Lower lobe of right lung (tissue), 2 donors: ENCODE data around the gene KRT83. TPM values are rescaled to one million over a fixed set of nuclear protein-coding genes. Genes with fewer than 3 reads are reported as not detected.

Experiments used
- ATAC-seq, 2 donors: fragments of 200-7000 bp; cut with Tn5 transposase; one replicate each; pipeline ENCODE4 v1.9.1; 2020 to 2022; ENCODE audit warnings: mild to moderate bottlenecking in 2 of 2, moderate library complexity in 2 of 2
- DNase-seq: peaks from one replicate; pipeline ENCODE4 v3.0.0-alpha.2; 2020
- H3K27ac ChIP-seq: fragments of 200-600 bp; one replicate; pipeline ENCODE4 v1.8.0; 2022
- H3K27me3 ChIP-seq: fragments of 200-600 bp; one replicate; pipeline ENCODE4 v1.8.0; 2022; ENCODE audit warnings: low read depth
- H3K36me3 ChIP-seq: fragments of 200-600 bp; one replicate; pipeline ENCODE4 v1.8.0; 2022; ENCODE audit warnings: mild to moderate bottlenecking
- H3K4me1 ChIP-seq: fragments of 200-600 bp; one replicate; pipeline ENCODE4 v1.8.0; 2022
- H3K4me3 ChIP-seq: fragments of 200-600 bp; one replicate; pipeline ENCODE4 v1.8.0; 2022; ENCODE audit warnings: mild to moderate bottlenecking
- H3K9me3 ChIP-seq: fragments of 200-600 bp; one replicate; pipeline ENCODE4 v1.8.0; 2022
- CTCF ChIP-seq: fragments of 200-600 bp; IDR thresholded peaks from one replicate; pipeline ENCODE4 v1.8.0; 2022; ENCODE audit warnings: antibody characterized with exemption, mild to moderate bottlenecking
- intact Hi-C: fragments of 100-400 bp; cut with DNase I; formaldehyde crosslinking; loops from one replicate; pipeline ENCODE4 v1.11.0; 2022
- total RNA-seq: library from RNA; stranded (reverse); fragmentation: NEBNext Ultra II Directional; extraction: Animal tissue kit (Norgen Biotek cat#: 25700); gene quantifications from one replicate; pipeline ENCODE4 v1.2.1, GENCODE V29; 2021
- donor health status: DM: no; HTN: yes; CAD: no; lungs with severe emphysema.

The KRT83 gene
- total RNA-seq, 1 donor from 2014 or later = not detected

- H3K4me3 ChIP-seq = no peak overlapping the region
- H3K4me1 ChIP-seq = peaks cover 30% of the 10 kb centered on the region
- peak; percentile 99 for TF ChIP-seq CTCF
- DNase-seq (peak; percentile 88), ATAC-seq (peak; percentile 89 to 90)
- H3K9me3 ChIP-seq = no peaks in the 10 kb centered on the region
- peak overlapping the region; percentile 82 for H3K27ac ChIP-seq
- intact Hi-C loops = no loop called here
- H3K36me3 ChIP-seq = no peaks in the 10 kb centered on the region
- H3K27me3 ChIP-seq = peaks cover 7% of the 10 kb centered on the region
These were observed 42.4 kb downstream of the KRT83 start for GRCh38 chr12:52278575-52279421.

GRCh38 chr12:52277486-52278245 is 43.5 kb downstream of the KRT83 start:
- Histone ChIP-seq H3K27me3 (peaks cover 7% of the 10 kb centered on the region), H3K9me3 (no peaks in the 10 kb centered on the region), H3K4me3 (no peak overlapping the region), H3K27ac (no peak overlapping the region), H3K4me1 (peaks cover 30% of the 10 kb centered on the region), H3K36me3 (no peaks in the 10 kb centered on the region)
- no peak for TF ChIP-seq CTCF
- intact Hi-C loops = no loop called here
- ATAC-seq (no peak), DNase-seq (no peak)

GRCh38 chr12:52275686-52276085 is 45.5 kb downstream of the KRT83 start:
- intact Hi-C loops = no loop called here
- no peak for TF ChIP-seq CTCF
- no peaks in the 10 kb centered on the region for H3K36me3 ChIP-seq
- H3K9me3 ChIP-seq = no peaks in the 10 kb centered on the region
- H3K27ac ChIP-seq = no peak overlapping the region
- DNase-seq (no peak), ATAC-seq (no peak)
- peaks cover 22% of the 10 kb centered on the region for H3K4me1 ChIP-seq
- no peak overlapping the region for H3K4me3 ChIP-seq
- peaks cover 7% of the 10 kb centered on the region for H3K27me3 ChIP-seq

- Histone ChIP-seq H3K27me3 (peaks cover 7% of the 10 kb centered on the region), H3K9me3 (no peaks in the 10 kb centered on the region), H3K4me3 (no peak within 1 kb of the TSS), H3K4me1 (peaks cover 11% of the 10 kb centered on the region), H3K36me3 (no peaks in the 10 kb centered on the region), H3K27ac (no peak within 1 kb of the TSS)
- no peak for DNase-seq
- no peak for TF ChIP-seq CTCF
- intact Hi-C loops = no loop called here
- ATAC-seq = no peak
These were observed 46.6 kb downstream of the KRT83 start, which contains the start of gene KRT86 for GRCh38 chr12:52274521-52275120. TSS of gene KRT86 (plus strand) at chr12:52274645. CDS start at chr12:52301917, 27,272 bp downstream.

- ATAC-seq = no peak
- no peaks in the 10 kb centered on the region for H3K4me1 ChIP-seq
- no peak for TF ChIP-seq CTCF
- H3K27me3 ChIP-seq = no peaks in the 10 kb centered on the region
- no peak overlapping the region for H3K27ac ChIP-seq
- H3K4me3 ChIP-seq = no peak overlapping the region
- H3K9me3 ChIP-seq = no peaks in the 10 kb centered on the region
- no peak for DNase-seq
- H3K36me3 ChIP-seq = no peaks in the 10 kb centered on the region
- intact Hi-C loops = no loop called here
These were observed 50.0 kb downstream of the KRT83 start for GRCh38 chr12:52271158-52271557.
